HepG2 (cell line): ENCODE measurements around the gene METTL23. TPM values are rescaled to one million over a fixed set of nuclear protein-coding genes. Genes with fewer than 3 reads are reported as not detected.

Experiments
- AFF4 ChIP-seq: sonication (generic); formaldehyde crosslinking; IDR thresholded peaks from 2 replicates; pipeline ENCODE4 v1.4.0; 2020; ENCODE audit warnings: missing genetic modification reagents
- CENPT ChIP-seq: sonication (generic); formaldehyde crosslinking; IDR thresholded peaks from 2 replicates; pipeline ENCODE4 v1.8.0; 2022; ENCODE audit warnings: low read depth, mild to moderate bottlenecking, moderate library complexity, missing genetic modification reagents
- HCFC1 ChIP-seq: fragments of 150-350 bp; IDR thresholded peaks from 2 replicates; pipeline ENCODE4 v1.6.1; 2014; ENCODE audit warnings: low read depth, low read length
- HMG20B ChIP-seq: conservative IDR thresholded peaks from 2 replicates; pipeline ENCODE4 v1.6.1; 2016; ENCODE audit warnings: missing genetic modification reagents, missing compliant biosample characterization
- KAT2B ChIP-seq: fragments of 150-350 bp; IDR thresholded peaks from 2 replicates; pipeline ENCODE4 v1.6.1; 2014; ENCODE audit warnings: low read depth, low read length, borderline replicate concordance
- NCOA1 ChIP-seq: sonication (generic); formaldehyde crosslinking; IDR thresholded peaks from 2 replicates; pipeline ENCODE4 v1.9.0; 2021; ENCODE audit warnings: missing genetic modification reagents
- RERE ChIP-seq: IDR thresholded peaks from 2 replicates; pipeline ENCODE4 v1.6.1; 2016; ENCODE audit warnings: low read depth, missing genetic modification reagents, missing compliant biosample characterization
- SRY ChIP-seq: sonication (generic); formaldehyde crosslinking; IDR thresholded peaks from 2 replicates; pipeline ENCODE4 v1.8.0; 2022; ENCODE audit warnings: mild to moderate bottlenecking, missing genetic modification reagents
- TBX3 ChIP-seq: fragments of 450-650 bp; IDR thresholded peaks from 2 replicates; pipeline ENCODE4 v1.6.1; 2017; ENCODE audit warnings: antibody characterized with exemption, mild to moderate bottlenecking, inconsistent platforms, borderline replicate concordance
- YEATS4 ChIP-seq: sonication (generic); formaldehyde crosslinking; IDR thresholded peaks from 2 replicates; pipeline ENCODE4 v1.4.0; 2020; ENCODE audit warnings: missing genetic modification reagents, borderline replicate concordance
- ZFY ChIP-seq: sonication (generic); formaldehyde crosslinking; IDR thresholded peaks from 2 replicates; pipeline ENCODE4 v1.4.0; 2020; ENCODE audit warnings: missing genetic modification reagents
- ZMYM3 ChIP-seq: sonication (generic); formaldehyde crosslinking; IDR thresholded peaks from 2 replicates; pipeline ENCODE4 v1.5.1; 2020; ENCODE audit warnings: mild to moderate bottlenecking, missing genetic modification reagents
- ZMYM4 ChIP-seq: sonication (generic); formaldehyde crosslinking; IDR thresholded peaks from 2 replicates; pipeline ENCODE4 v1.8.1; 2023; ENCODE audit warnings: mild to moderate bottlenecking, missing genetic modification reagents
- ZNF160 ChIP-seq: sonication (generic); formaldehyde crosslinking; IDR thresholded peaks from 2 replicates; pipeline ENCODE4 v1.8.0; 2022; ENCODE audit warnings: mild to moderate bottlenecking, inconsistent platforms, missing genetic modification reagents
- ZNF577 ChIP-seq: sonication (generic); formaldehyde crosslinking; IDR thresholded peaks from 2 replicates; pipeline ENCODE4 v1.4.0; 2020; ENCODE audit warnings: mild to moderate bottlenecking, low read depth, missing genetic modification reagents, borderline replicate concordance
- ZNF737 ChIP-seq: sonication (generic); formaldehyde crosslinking; IDR thresholded peaks from 2 replicates; pipeline ENCODE4 v1.5.0; 2020; ENCODE audit warnings: missing genetic modification reagents, mild to moderate bottlenecking, borderline replicate concordance
- polyA plus RNA-seq, 8 experiments: library from polyadenylated mRNA; depleted of rRNA in 3 of 8; stranded (reverse) in 7 of 8; unstranded in 1 of 8; fragments of >200 nt; fragmentation: Illumina TruSeq in 4 of 8; extraction: Trizol in 4 of 8; gene quantifications; 2 replicates each; pipeline versions ENCODE4 v1.2.1 to v1.2.3, GENCODE V29; 2011 to 2016; ENCODE audit warnings: low read depth in 4 of 8, missing spikeins in 1 of 8, mixed read lengths in 1 of 8; ENCODE audit not compliant: insufficient read depth in 1 of 8
- total RNA-seq, 5 experiments: library from RNA; depleted of rRNA; stranded (reverse); fragments of >200 nt; fragmentation: Illumina TruSeq; extraction: Trizol; gene quantifications; 2 replicates each; pipeline ENCODE4 v1.2.3, GENCODE V29; 2016; ENCODE audit warnings: low read depth in 1 of 5
- TF ChIP-seq, protein P1 (sequence below): sonication (generic); formaldehyde crosslinking; conservative IDR thresholded peaks from 2 replicates; pipeline ENCODE4 v1.4.0; 2020; ENCODE audit warnings: missing genetic modification reagents
- TF ChIP-seq, protein P2 (sequence below): sonication (generic); formaldehyde crosslinking; IDR thresholded peaks from 2 replicates; pipeline ENCODE4 v1.4.0; 2020; ENCODE audit warnings: missing genetic modification reagents

The METTL23 gene
- total and polyA plus RNA-seq, 2 of the 13 experiments (the other 11 are each of a cell fraction or from before 2014, with no cell fraction given), result 39.9 to 104 TPM

DNA sequence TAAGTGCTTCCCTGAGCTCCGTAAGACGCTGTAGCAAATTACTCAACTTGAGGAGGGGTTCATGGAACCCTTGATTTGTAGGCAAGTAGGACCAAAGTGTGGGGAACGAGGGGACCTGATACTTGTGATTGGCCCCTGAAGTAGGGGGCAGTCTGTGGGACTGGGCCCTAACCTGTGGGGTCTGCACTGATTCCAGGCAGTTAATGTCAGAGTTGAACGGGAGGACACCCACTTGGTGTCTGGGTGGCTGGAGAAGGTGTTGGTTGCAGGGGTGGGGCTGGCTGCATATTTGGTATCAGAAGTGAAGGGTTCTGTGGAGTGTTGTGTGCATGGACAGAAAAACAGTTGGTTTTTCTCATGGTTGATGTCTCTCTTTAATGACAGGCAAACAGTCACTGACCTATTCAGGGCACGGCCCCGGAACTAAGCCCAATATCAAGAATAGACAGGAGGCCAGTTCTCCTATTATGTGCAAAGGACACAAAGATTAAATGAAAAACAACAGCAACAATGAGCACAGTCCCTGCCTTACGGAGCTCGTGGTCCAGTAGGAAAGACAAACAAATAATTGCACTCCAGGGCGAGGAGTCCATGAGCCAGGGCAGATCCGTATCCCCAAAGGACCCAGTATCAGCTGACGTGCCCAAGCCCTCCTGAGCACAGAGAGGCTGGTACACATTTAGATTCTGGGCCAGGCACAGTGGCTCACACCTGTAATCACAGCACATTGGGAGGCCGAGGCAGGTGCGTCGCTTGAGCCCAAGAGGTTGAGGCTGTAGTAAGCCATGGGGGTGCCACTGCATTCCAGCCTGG, 35.1 kb upstream of the METTL23 start (continued):
- TF ChIP-seq TBX3 (no peak), ZFY (CRISPR knock-in tag) (no peak; the same call in none of the 2 replicates), ZNF577 (CRISPR knock-in tag) (no peak), AFF4 (no peak), ZNF737 (CRISPR knock-in tag) (no peak), ZMYM4 (no peak), ZNF160 (CRISPR knock-in tag) (no peak), YEATS4 (peak; percentile 53; the same call in 1 of the 2 replicates), HCFC1 (no peak), CENPT (no peak), NCOA1 (no peak), SRY (CRISPR knock-in tag) (no peak; the same call in 1 of the 2 replicates), RERE (CRISPR knock-in tag) (no peak), ZMYM3 (CRISPR knock-in tag) (peak; percentile 95), KAT2B (no peak), HMG20B (no peak)
- TF ChIP-seq, protein P1, sequence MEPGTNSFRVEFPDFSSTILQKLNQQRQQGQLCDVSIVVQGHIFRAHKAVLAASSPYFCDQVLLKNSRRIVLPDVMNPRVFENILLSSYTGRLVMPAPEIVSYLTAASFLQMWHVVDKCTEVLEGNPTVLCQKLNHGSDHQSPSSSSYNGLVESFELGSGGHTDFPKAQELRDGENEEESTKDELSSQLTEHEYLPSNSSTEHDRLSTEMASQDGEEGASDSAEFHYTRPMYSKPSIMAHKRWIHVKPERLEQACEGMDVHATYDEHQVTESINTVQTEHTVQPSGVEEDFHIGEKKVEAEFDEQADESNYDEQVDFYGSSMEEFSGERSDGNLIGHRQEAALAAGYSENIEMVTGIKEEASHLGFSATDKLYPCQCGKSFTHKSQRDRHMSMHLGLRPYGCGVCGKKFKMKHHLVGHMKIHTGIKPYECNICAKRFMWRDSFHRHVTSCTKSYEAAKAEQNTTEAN (CRISPR knock-in tag), result peak; percentile 69; the same call in 1 of the 2 replicates
- TF ChIP-seq, protein P2, sequence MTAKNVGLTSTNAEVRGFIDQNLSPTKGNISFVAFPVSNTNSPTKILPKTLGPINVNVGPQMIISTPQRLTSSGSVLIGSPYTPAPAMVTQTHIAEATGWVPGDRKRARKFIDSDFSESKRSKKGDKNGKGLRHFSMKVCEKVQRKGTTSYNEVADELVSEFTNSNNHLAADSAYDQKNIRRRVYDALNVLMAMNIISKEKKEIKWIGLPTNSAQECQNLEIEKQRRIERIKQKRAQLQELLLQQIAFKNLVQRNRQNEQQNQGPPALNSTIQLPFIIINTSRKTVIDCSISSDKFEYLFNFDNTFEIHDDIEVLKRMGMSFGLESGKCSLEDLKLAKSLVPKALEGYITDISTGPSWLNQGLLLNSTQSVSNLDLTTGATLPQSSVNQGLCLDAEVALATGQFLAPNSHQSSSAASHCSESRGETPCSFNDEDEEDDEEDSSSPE, result 0 out of 2 replicates have a peak, but pooled peaks have one; percentile 32
